OCI-LY3 (cell line): ENCODE measurements around the gene HSDL2.

ENCODE experiments used
- H2AFZ ChIP-seq: fragments of 200-600, 300-600 bp; shearing (Covaris generic); 2 replicates; pipeline ENCODE4 v1.6.0; 2014; ENCODE audit warnings: antibody characterized with exemption, low read depth, low read length
- H3K27ac ChIP-seq: fragments of 200-600, 300-600 bp; sonication (generic); 2 replicates; pipeline ENCODE4 v1.5.1; 2014; ENCODE audit warnings: mild to moderate bottlenecking, low read length, moderate library complexity, mixed read lengths
- H3K27me3 ChIP-seq: fragments of 200-600, 300-600 bp; sonication (generic); 2 replicates; pipeline ENCODE4 v1.6.1; 2014; ENCODE audit warnings: low read depth, low read length, mixed read lengths
- H3K36me3 ChIP-seq: fragments of 200-600, 300-600 bp; sonication (generic); replicated peaks from 2 replicates; pipeline ENCODE3; 2014; ENCODE audit warnings: low read depth, low read length, mixed read lengths
- H3K4me1 ChIP-seq: fragments of 300-600, 200-600 bp; sonication (generic); 2 replicates; pipeline ENCODE4 v1.6.1; 2014; ENCODE audit warnings: low read length, mixed read lengths
- H3K4me2 ChIP-seq: fragments of 200-600, 300-600 bp; sonication (generic); 2 replicates; pipeline ENCODE4 v1.6.1; 2014; ENCODE audit warnings: low read length, mixed read lengths
- H3K4me3 ChIP-seq: fragments of 300-600, 200-600 bp; sonication (generic); 2 replicates; pipeline ENCODE4 v1.5.1; 2014; ENCODE audit warnings: antibody characterized with exemption, mild to moderate bottlenecking, low read length, moderate library complexity
- H3K79me2 ChIP-seq: fragments of 300-600, 200-600 bp; shearing (Covaris generic); 2 replicates; pipeline ENCODE4 v1.6.1; 2014; ENCODE audit warnings: mild to moderate bottlenecking, low read length, mixed read lengths
- H3K9ac ChIP-seq: fragments of 300-600, 200-600 bp; shearing (Covaris generic); 2 replicates; pipeline ENCODE4 v1.6.0; 2014; ENCODE audit warnings: mild to moderate bottlenecking, low read length, moderate library complexity
- H3K9me3 ChIP-seq: fragments of 200-600, 300-600 bp; shearing (Covaris generic); 2 replicates; pipeline ENCODE4 v1.6.1; 2014; ENCODE audit warnings: low read length, mixed read lengths; ENCODE audit not compliant: insufficient read depth
- H4K20me1 ChIP-seq: fragments of 200-600, 300-600 bp; sonication (generic); 2 replicates; pipeline ENCODE4 v1.6.1; 2016; ENCODE audit warnings: low read length, mixed read lengths; ENCODE audit not compliant: insufficient read depth
- CTCF ChIP-seq: fragments of 200-600, 300-600 bp; sonication (generic); IDR thresholded peaks from 2 replicates; pipeline ENCODE4 v1.5.1; 2014; ENCODE audit warnings: antibody characterized with exemption, low read length, low read depth
- EZH2phosphoT487 ChIP-seq: fragments of 200-600 bp; shearing (Covaris generic); IDR thresholded peaks from 2 replicates; pipeline ENCODE4 v1.6.1; 2018; ENCODE audit warnings: antibody characterized with exemption, mixed run types, low read depth

HSDL2 gene

DNA sequence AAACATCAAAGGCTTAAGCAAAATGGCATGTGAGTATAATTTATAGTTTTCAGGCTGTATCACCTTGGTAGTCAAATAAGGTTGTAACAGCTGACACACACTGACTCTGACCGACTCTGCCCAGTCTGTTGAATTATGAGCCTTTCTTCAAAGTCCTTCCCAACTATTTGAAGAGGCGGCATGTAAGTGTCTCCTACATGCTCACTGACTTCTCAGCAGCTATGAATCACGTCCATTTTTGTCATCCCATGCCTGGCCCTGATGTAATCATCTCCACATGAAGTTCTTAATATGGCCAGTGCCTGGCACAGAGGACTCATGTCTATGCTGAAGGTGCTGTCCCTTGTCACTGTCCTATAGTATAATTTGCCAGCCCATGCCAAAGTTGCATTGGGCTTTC, 41.3 kb upstream of the HSDL2 start:
- H4K20me1 ChIP-seq = no peaks in the 10 kb centered on the region
- TF ChIP-seq EZH2phosphoT487 (no peak), CTCF (no peak)
- no peaks in the 10 kb centered on the region for H3K27me3 ChIP-seq
- no peaks in the 10 kb centered on the region for H3K36me3 ChIP-seq
- H2AFZ ChIP-seq = no peak overlapping the region
- no peak overlapping the region for H3K4me3 ChIP-seq
- no peaks in the 10 kb centered on the region for H3K79me2 ChIP-seq
- H3K4me2 ChIP-seq = no peak overlapping the region
- no peak overlapping the region for H3K9ac ChIP-seq
- no peaks in the 10 kb centered on the region for H3K9me3 ChIP-seq
- no peak overlapping the region for H3K27ac ChIP-seq
- H3K4me1 ChIP-seq = peaks cover 4% of the 10 kb centered on the region; the same call in 1 of the 2 replicates

DNA sequence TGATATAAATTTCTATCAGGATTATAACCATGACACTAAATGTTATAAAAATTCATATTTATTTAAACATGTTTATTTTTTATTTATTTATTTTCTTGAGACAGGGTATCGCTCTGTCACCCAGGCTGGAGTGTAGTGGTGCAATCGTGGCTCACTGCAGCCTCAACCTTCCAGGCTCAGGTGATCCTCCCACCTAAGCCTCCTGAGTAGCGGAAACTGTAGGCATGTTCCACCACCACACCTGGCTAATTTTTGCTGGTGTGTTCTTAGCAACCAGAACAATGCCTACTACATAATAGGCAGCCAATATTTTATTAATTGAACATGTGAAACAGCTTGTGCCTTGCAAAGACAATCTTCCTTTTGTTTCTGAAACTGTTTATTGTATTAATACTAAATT, 40.0 kb upstream of the HSDL2 start:
- Histone ChIP-seq H3K36me3 (no peaks in the 10 kb centered on the region), H3K4me2 (no peak overlapping the region), H3K79me2 (no peaks in the 10 kb centered on the region), H2AFZ (no peak overlapping the region), H3K9ac (no peak overlapping the region), H3K27ac (no peak overlapping the region), H3K9me3 (no peaks in the 10 kb centered on the region), H3K4me3 (no peak overlapping the region), H3K4me1 (no peaks in the 10 kb centered on the region), H4K20me1 (no peaks in the 10 kb centered on the region), H3K27me3 (no peaks in the 10 kb centered on the region)
- no peak for TF ChIP-seq EZH2phosphoT487
- TF ChIP-seq CTCF = no peak

DNA sequence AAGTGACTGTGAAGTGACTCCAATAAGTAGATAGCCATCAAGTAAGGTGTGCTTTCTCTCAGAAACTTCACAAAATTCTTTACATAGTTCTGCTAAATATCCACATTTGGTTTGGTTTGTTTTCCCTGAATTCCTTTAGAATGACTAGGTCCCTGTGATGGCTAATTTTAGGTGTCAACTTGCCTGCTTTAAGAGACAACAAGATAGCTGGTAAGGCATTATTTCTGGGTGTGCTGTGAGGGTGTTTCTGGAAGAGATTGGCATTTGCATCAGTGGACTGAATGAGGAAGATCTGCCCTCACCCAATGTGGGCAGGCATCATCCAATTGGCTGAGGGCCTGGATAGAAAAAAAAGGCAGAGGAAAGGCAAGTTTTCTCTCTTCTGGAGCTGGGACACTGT, 38.2 kb upstream of the HSDL2 start:
- Histone ChIP-seq H4K20me1 (no peaks in the 10 kb centered on the region), H3K4me3 (no peak overlapping the region), H3K4me2 (no peak overlapping the region), H3K9me3 (no peaks in the 10 kb centered on the region), H3K36me3 (no peaks in the 10 kb centered on the region), H3K27ac (no peak overlapping the region), H3K27me3 (no peaks in the 10 kb centered on the region), H2AFZ (no peak overlapping the region), H3K4me1 (no peaks in the 10 kb centered on the region), H3K79me2 (no peaks in the 10 kb centered on the region), H3K9ac (no peak overlapping the region)
- TF ChIP-seq CTCF (no peak), EZH2phosphoT487 (no peak)

DNA sequence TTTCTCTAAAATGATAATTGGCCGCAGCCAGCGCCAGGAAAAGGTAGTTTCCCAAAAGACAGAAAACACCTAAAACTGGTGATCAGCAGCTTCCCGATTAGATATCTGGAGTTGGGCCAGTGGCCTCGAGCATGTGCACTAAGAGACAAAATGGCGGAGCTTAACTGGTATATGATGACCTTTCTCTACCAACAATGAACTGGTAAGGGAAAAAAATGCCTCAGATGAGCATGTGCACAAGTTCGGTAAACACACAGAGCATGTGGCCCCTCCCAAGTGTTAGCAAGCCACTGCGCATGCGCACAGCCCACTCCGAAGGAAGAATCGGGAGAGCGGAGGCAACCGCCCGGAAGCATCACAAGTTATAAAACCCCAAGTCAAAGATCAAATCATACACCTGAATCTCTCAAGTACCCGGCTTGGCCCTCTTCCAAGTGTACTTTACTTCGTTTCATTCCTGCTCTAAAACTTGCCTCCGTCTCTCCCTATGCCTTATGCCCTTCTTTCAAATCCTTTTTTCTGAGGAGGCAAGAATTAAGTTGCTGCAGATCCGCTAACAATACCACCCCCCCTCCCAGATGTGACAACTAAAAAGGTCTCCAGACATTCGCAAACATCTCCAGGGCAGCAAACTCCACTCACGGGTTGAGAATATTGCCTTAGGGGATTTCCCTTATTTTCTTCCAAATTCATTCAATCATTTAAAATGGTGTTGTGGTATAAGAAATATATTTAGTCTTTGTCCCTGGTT, 31.5 kb upstream of the HSDL2 start:
- Histone ChIP-seq H3K9me3 (no peaks in the 10 kb centered on the region), H3K36me3 (no peaks in the 10 kb centered on the region), H3K27ac (no peak overlapping the region), H3K79me2 (no peaks in the 10 kb centered on the region), H4K20me1 (no peaks in the 10 kb centered on the region), H3K4me3 (peak overlapping the region; percentile 34; the same call in 1 of the 2 replicates), H3K4me2 (peak overlapping the region; percentile 10; the same call in 1 of the 2 replicates), H3K27me3 (no peaks in the 10 kb centered on the region), H2AFZ (no peak overlapping the region), H3K9ac (no peak overlapping the region), H3K4me1 (no peaks in the 10 kb centered on the region)
- TF ChIP-seq CTCF = no peak
- no peak for TF ChIP-seq EZH2phosphoT487
